Panc1 (cell line): ENCODE results near the gene SGMS2. TPM values are rescaled to one million over a fixed set of nuclear protein-coding genes. Genes with fewer than 3 reads are reported as not detected.

Experiments used
- ATAC-seq: fragments of 200-7000 bp; cut with Tn5 transposase; 2 replicates; pipeline ENCODE4 v1.9.1; 2020; ENCODE audit warnings: mild to moderate bottlenecking, moderate library complexity
- BruUV-seq: library from RNA; stranded (reverse); fragments of 400-500 nt; replicated peaks from 2 replicates; lab custom pipeline; 2021; lab: Mats Ljungman, UMichigan
- CTCF ChIA-PET: fragments of 300-600 bp; sonication (Branson Sonifier 250); formaldehyde crosslinking; loops from one replicate; lab custom pipeline; 2022; ENCODE audit warnings: antibody characterized with exemption; lab: Charles Lee
- POLR2A ChIA-PET: fragments of 300-600 bp; sonication (Branson Sonifier 250); formaldehyde crosslinking; loops from one replicate; lab custom pipeline; 2022; ENCODE audit warnings: antibody characterized with exemption; lab: Charles Lee
- DNase-seq: peaks from one replicate; pipeline ENCODE4 v3.0.0-alpha.2; 2010; ENCODE audit warnings: low read depth, low spot score
- H3K27ac ChIP-seq: 2 replicates; pipeline ENCODE4 v1.5.1; 2011; ENCODE audit warnings: mild to moderate bottlenecking, low read length, inconsistent platforms
- H3K27me3 ChIP-seq: fragments of 200-500 bp; sonication (Bioruptor generic); 2 replicates; pipeline ENCODE4 v1.6.0; 2014; ENCODE audit warnings: low read length, inconsistent platforms; ENCODE audit not compliant: control insufficient read depth, insufficient read depth
- H3K36me3 ChIP-seq: fragments of 200-500 bp; sonication (Bioruptor generic); 2 replicates; pipeline ENCODE4 v1.5.1; 2014; ENCODE audit warnings: inconsistent platforms, mild to moderate bottlenecking, low read length, moderate library complexity; ENCODE audit not compliant: control insufficient read depth, insufficient read depth
- H3K4me1 ChIP-seq: 2 replicates; pipeline ENCODE4 v1.5.1; 2011; ENCODE audit warnings: inconsistent platforms, mild to moderate bottlenecking, low read length, moderate library complexity; ENCODE audit not compliant: control insufficient read depth, insufficient read depth
- H3K4me3 ChIP-seq, 2 experiments: 2 replicates each; pipeline ENCODE4 v1.5.1; 2011 to 2012; ENCODE audit warnings: low read depth in 2 of 2, low read length in 2 of 2, mild to moderate bottlenecking in 2 of 2, inconsistent platforms in 1 of 2, moderate library complexity in 1 of 2
- H3K9me3 ChIP-seq: fragments of 200-500 bp; sonication (Bioruptor generic); 2 replicates; pipeline ENCODE4 v1.5.1; 2014; ENCODE audit warnings: low read depth, mild to moderate bottlenecking, inconsistent platforms, low read length, moderate library complexity; ENCODE audit not compliant: control insufficient read depth, insufficient read depth
- CTCF ChIP-seq: fragments of 450-650 bp; IDR thresholded peaks from 2 replicates; pipeline ENCODE4 v1.5.1; 2017; ENCODE audit warnings: mild to moderate bottlenecking
- POLR2AphosphoS5 ChIP-seq: IDR thresholded peaks from 2 replicates; pipeline ENCODE4 v1.6.1; 2012; ENCODE audit warnings: mild to moderate bottlenecking, low read depth, low read length, moderate library complexity
- SIN3A ChIP-seq: IDR thresholded peaks from 2 replicates; pipeline ENCODE4 v1.6.1; 2012; ENCODE audit warnings: low read depth, mild to moderate bottlenecking, low read length, moderate library complexity, borderline replicate concordance; ENCODE audit not compliant: insufficient read depth
- TCF7L2 ChIP-seq: IDR thresholded peaks from 2 replicates; pipeline ENCODE4 v1.6.1; 2011; ENCODE audit warnings: mild to moderate bottlenecking, low read depth, low read length, inconsistent platforms
- in situ Hi-C: cut with HindIII; loops from 2 replicates; pipeline ENCODE4 v1.10.0; 2016; ENCODE audit warnings: low sequenced_read_pairs, low pct_unique_long_range_greater_than_20kb
- intact Hi-C: fragments of 100-400 bp; cut with micrococcal nuclease; formaldehyde crosslinking; loops from one replicate; pipeline ENCODE4 v1.10.0; 2022; ENCODE audit not compliant: unreplicated experiment
- total RNA-seq: library from RNA; stranded (reverse); gene quantifications from one replicate; pipeline ENCODE4 v1.2.1, GENCODE V29; 2021; ENCODE audit not compliant: unreplicated experiment
- TF ChIP-seq, protein P1 (sequence below), 2 experiments: IDR thresholded peaks; 2 replicates each; pipeline ENCODE4 v1.6.1; 2011 to 2012; ENCODE audit warnings: low read depth in 2 of 2, control low read depth in 1 of 2, low read length in 1 of 2, mild to moderate bottlenecking in 1 of 2, moderate library complexity in 1 of 2; ENCODE audit not compliant: insufficient read depth in 1 of 2

The SGMS2 gene
- total RNA-seq, 1 experiment from 2014 or later: 15.6 TPM

- Histone ChIP-seq H3K9me3 (no peaks in the 10 kb centered on the region), H3K4me3 (peak within 1 kb of the TSS; percentile 63 to 75), H3K27me3 (no peaks in the 10 kb centered on the region), H3K4me1 (no peaks in the 10 kb centered on the region), H3K36me3 (no peaks in the 10 kb centered on the region), H3K27ac (no peak within 1 kb of the TSS)
- TF ChIP-seq TCF7L2 (no peak), SIN3A (0 out of 2 replicates have a peak, but pooled peaks have one; percentile 57)
- ChIA-PET POLR2A (no interaction called here), CTCF (interaction anchor here (0.6 kb wide), 1 partner anchor 55 kb away, joined by 3 read pairs; no protein-coding TSS in a partner anchor)
- intact Hi-C loops: no loop called here
- ATAC-seq (peak; percentile 99), DNase-seq (peak; percentile 15)
- BruUV-seq: no TSS peak
- in situ Hi-C loops: no loop called here
Measured at GRCh38 chr4:107930821-107931774, 106.4 kb downstream of the SGMS2 start, which contains the start of gene CYP2U1. CYP2U1 (plus strand) TSS chr4:107931549; CDS start chr4:107931644, 95 bp downstream.

DNA sequence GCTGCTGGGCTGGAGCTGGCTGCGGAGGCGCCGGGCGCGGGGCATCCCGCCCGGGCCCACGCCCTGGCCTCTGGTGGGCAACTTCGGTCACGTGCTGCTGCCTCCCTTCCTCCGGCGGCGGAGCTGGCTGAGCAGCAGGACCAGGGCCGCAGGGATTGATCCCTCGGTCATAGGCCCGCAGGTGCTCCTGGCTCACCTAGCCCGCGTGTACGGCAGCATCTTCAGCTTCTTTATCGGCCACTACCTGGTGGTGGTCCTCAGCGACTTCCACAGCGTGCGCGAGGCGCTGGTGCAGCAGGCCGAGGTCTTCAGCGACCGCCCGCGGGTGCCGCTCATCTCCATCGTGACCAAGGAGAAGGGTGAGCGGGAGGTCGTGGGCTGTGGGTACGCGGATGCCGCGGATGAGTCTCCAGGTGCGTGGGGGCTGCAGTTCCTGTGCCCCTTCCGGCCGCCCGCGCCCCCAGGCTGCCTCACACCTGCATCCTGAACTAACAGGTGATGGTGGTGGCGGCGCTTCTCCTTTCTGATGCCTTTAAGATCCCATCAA lies 107.1 kb downstream of the SGMS2 start:
- in situ Hi-C loops (no loop called here), intact Hi-C loops (no loop called here)
- ATAC-seq: peak; percentile 14; the same call in 1 of the 2 replicates
- Histone ChIP-seq H3K9me3 (no peaks in the 10 kb centered on the region), H3K27me3 (no peaks in the 10 kb centered on the region), H3K36me3 (no peaks in the 10 kb centered on the region), H3K4me1 (no peaks in the 10 kb centered on the region), H3K4me3 (peak overlapping the region; percentile 63 to 75), H3K27ac (no peak overlapping the region)
- TF ChIP-seq CTCF (no peak), SIN3A (no peak), POLR2AphosphoS5 (no peak), TCF7L2 (no peak)
- TF ChIP-seq, protein P1, sequence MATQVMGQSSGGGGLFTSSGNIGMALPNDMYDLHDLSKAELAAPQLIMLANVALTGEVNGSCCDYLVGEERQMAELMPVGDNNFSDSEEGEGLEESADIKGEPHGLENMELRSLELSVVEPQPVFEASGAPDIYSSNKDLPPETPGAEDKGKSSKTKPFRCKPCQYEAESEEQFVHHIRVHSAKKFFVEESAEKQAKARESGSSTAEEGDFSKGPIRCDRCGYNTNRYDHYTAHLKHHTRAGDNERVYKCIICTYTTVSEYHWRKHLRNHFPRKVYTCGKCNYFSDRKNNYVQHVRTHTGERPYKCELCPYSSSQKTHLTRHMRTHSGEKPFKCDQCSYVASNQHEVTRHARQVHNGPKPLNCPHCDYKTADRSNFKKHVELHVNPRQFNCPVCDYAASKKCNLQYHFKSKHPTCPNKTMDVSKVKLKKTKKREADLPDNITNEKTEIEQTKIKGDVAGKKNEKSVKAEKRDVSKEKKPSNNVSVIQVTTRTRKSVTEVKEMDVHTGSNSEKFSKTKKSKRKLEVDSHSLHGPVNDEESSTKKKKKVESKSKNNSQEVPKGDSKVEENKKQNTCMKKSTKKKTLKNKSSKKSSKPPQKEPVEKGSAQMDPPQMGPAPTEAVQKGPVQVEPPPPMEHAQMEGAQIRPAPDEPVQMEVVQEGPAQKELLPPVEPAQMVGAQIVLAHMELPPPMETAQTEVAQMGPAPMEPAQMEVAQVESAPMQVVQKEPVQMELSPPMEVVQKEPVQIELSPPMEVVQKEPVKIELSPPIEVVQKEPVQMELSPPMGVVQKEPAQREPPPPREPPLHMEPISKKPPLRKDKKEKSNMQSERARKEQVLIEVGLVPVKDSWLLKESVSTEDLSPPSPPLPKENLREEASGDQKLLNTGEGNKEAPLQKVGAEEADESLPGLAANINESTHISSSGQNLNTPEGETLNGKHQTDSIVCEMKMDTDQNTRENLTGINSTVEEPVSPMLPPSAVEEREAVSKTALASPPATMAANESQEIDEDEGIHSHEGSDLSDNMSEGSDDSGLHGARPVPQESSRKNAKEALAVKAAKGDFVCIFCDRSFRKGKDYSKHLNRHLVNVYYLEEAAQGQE (IDR thresholded peaks at IDR 0.05; ENCODE audit: insufficient read depth in 1 of 2, low read depth in 2 of 2, low read length in 1 of 2): no peak
- no peak for DNase-seq
- ChIA-PET POLR2A (no interaction called here), CTCF (interaction anchor here (0.6 kb wide), 1 partner anchor 54 kb away, joined by 3 read pairs; no protein-coding TSS in a partner anchor)
- BruUV-seq: no TSS peak
